GM19397 (cell line): ENCODE results near the gene FHAD1.
"Not testable (repeated sequence)": the region's sequence is repeated elsewhere in the genome, so short reads cannot be mapped to it uniquely, and the experiment has no call there.

Experiments used
- ATAC-seq: cut with Tn5 transposase; IDR thresholded peaks from one replicate; pipeline ENCODE4 v1.9.1; 2021; ENCODE audit warnings: mild to moderate bottlenecking, moderate library complexity; ENCODE audit not compliant: unreplicated experiment

Gene FHAD1

GRCh38 chr1:15303935-15304334 is 56.9 kb downstream of the FHAD1 start:
- ATAC-seq: no peak

- ATAC-seq: no peak
Observed at GRCh38 chr1:15304708-15305467, 57.9 kb downstream of the FHAD1 start.

GRCh38 chr1:15305468-15305770 is 58.4 kb downstream of the FHAD1 start:
- no peak for ATAC-seq

GRCh38 chr1:15306352-15306751 is 59.3 kb downstream of the FHAD1 start:
- not testable (repeated sequence) for ATAC-seq

GRCh38 chr1:15308135-15308534 is 61.1 kb downstream of the FHAD1 start:
- no peak for ATAC-seq

GRCh38 chr1:15308621-15309027 is 61.6 kb downstream of the FHAD1 start:
- no peak for ATAC-seq

GRCh38 chr1:15309687-15310086 is 62.7 kb downstream of the FHAD1 start:
- ATAC-seq: no peak

- no peak for ATAC-seq
Observed at GRCh38 chr1:15310544-15310943, 63.5 kb downstream of the FHAD1 start.

GRCh38 chr1:15311122-15311822 is 64.2 kb downstream of the FHAD1 start:
- ATAC-seq: no peak

GRCh38 chr1:15311880-15312279 is 64.9 kb downstream of the FHAD1 start:
- no peak for ATAC-seq

- ATAC-seq: no peak
Observed at GRCh38 chr1:15312626-15313411, 65.8 kb downstream of the FHAD1 start.

GRCh38 chr1:15314328-15315281 is 67.6 kb downstream of the FHAD1 start:
- ATAC-seq: no peak

GRCh38 chr1:15315815-15316214 is 68.8 kb downstream of the FHAD1 start:
- ATAC-seq: no peak

- no peak for ATAC-seq
Observed at GRCh38 chr1:15316510-15316909, 69.5 kb downstream of the FHAD1 start.

- no peak for ATAC-seq
Observed at GRCh38 chr1:15320267-15320666, 73.2 kb downstream of the FHAD1 start.

GRCh38 chr1:15321601-15322000 is 74.6 kb downstream of the FHAD1 start:
- ATAC-seq: no peak

- no peak for ATAC-seq
Observed at GRCh38 chr1:15322648-15323350, 75.8 kb downstream of the FHAD1 start.

GRCh38 chr1:15323351-15323988 is 76.4 kb downstream of the FHAD1 start:
- ATAC-seq: no peak

- ATAC-seq: no peak
Observed at GRCh38 chr1:15323989-15324868, 77.2 kb downstream of the FHAD1 start.
